Karpas-422 (cell line): Measurements from ENCODE around the gene EGFL7. TPM values are rescaled to one million over a fixed set of nuclear protein-coding genes. Genes with fewer than 3 reads are reported as not detected.

Experiments used
- DNase-seq: peaks from one replicate; pipeline ENCODE4 v3.0.0-alpha.2; 2015
- H2AFZ ChIP-seq: fragments of 200-600 bp; sonication (generic); 2 replicates; pipeline ENCODE4 v1.6.1; 2014; ENCODE audit warnings: antibody characterized with exemption, low read length, mixed read lengths
- H3K27ac ChIP-seq: fragments of 200-600 bp; sonication (generic); 2 replicates; pipeline ENCODE4 v1.5.1; 2014; ENCODE audit warnings: mild to moderate bottlenecking, low read length, moderate library complexity
- H3K27me3 ChIP-seq: fragments of 200-600 bp; sonication (generic); 2 replicates; pipeline ENCODE4 v1.6.1; 2014; ENCODE audit warnings: low read length, mixed read lengths
- H3K36me3 ChIP-seq: fragments of 200-600 bp; sonication (generic); 2 replicates; pipeline ENCODE4 v1.6.1; 2014; ENCODE audit warnings: low read length, mixed read lengths; ENCODE audit not compliant: insufficient read depth
- H3K4me1 ChIP-seq: fragments of 200-600 bp; sonication (generic); 2 replicates; pipeline ENCODE4 v1.6.1; 2014; ENCODE audit warnings: mild to moderate bottlenecking, low read length, mixed read lengths
- H3K4me2 ChIP-seq: fragments of 200-600 bp; sonication (generic); 2 replicates; pipeline ENCODE4 v1.6.1; 2014; ENCODE audit warnings: low read length, low read depth, mild to moderate bottlenecking; ENCODE audit not compliant: poor library complexity, severe bottlenecking
- H3K4me3 ChIP-seq: fragments of 200-600 bp; sonication (generic); 2 replicates; pipeline ENCODE4 v1.5.1; 2014; ENCODE audit warnings: mild to moderate bottlenecking, antibody characterized with exemption, low read length, mixed read lengths
- H3K79me2 ChIP-seq: fragments of 200-600 bp; sonication (generic); 2 replicates; pipeline ENCODE4 v1.6.1; 2014; ENCODE audit warnings: mild to moderate bottlenecking, low read length, mixed read lengths
- H3K9ac ChIP-seq: fragments of 200-600 bp; sonication (generic); 2 replicates; pipeline ENCODE4 v1.6.0; 2014; ENCODE audit warnings: low read length
- H3K9me2 ChIP-seq: fragments of 200-600 bp; sonication (generic), shearing (Covaris generic); replicated peaks from 2 replicates; pipeline ENCODE4 v1.6.0; 2014; ENCODE audit warnings: mild to moderate bottlenecking, low read length, moderate library complexity; ENCODE audit not compliant: insufficient read depth
- H3K9me3 ChIP-seq: fragments of 300-700, 200-600 bp; sonication (generic); 2 replicates; pipeline ENCODE4 v1.6.1; 2014; ENCODE audit warnings: low read length, mixed read lengths
- H4K20me1 ChIP-seq: fragments of 200-600 bp; sonication (generic); 2 replicates; pipeline ENCODE4 v1.6.1; 2014; ENCODE audit warnings: mild to moderate bottlenecking, antibody characterized with exemption, low read length, low read depth; ENCODE audit not compliant: insufficient read depth
- total RNA-seq: library from RNA; depleted of rRNA; stranded (reverse); fragments of >200 nt; shearing (Covaris generic); gene quantifications from 2 replicates; pipeline ENCODE4 v1.2.3, GENCODE V29; 2014; ENCODE audit warnings: low replicate concordance

Gene EGFL7
- total RNA-seq, 1 experiment from 2014 or later: not detected

- Histone ChIP-seq H3K27me3 (no peaks in the 10 kb centered on the region), H3K27ac (no peak overlapping the region), H3K4me1 (peaks cover 9% of the 10 kb centered on the region), H2AFZ (no peak overlapping the region), H3K36me3 (no peaks in the 10 kb centered on the region), H3K4me3 (no peak overlapping the region), H3K79me2 (no peaks in the 10 kb centered on the region), H3K4me2 (no peak overlapping the region), H3K9ac (no peak overlapping the region), H3K9me2 (no peaks in the 10 kb centered on the region), H3K9me3 (no peaks in the 10 kb centered on the region), H4K20me1 (0 out of 2 replicates have a peak, but pooled peaks cover 4% of the 10 kb centered on the region)
- DNase-seq: no peak
These were observed 39.5 kb upstream of the EGFL7 start for GRCh38 chr9:136623016-136623841.

- no peak overlapping the region for H2AFZ ChIP-seq
- no peaks in the 10 kb centered on the region for H3K27me3 ChIP-seq
- no peaks in the 10 kb centered on the region for H3K9me3 ChIP-seq
These were observed 38.9 kb upstream of the EGFL7 start for GRCh38 chr9:136623842-136624183.

GRCh38 chr9:136624184-136624951 is 38.3 kb upstream of the EGFL7 start:
- Histone ChIP-seq H3K27me3 (no peaks in the 10 kb centered on the region), H3K79me2 (no peaks in the 10 kb centered on the region), H3K36me3 (no peaks in the 10 kb centered on the region), H3K4me1 (no peaks in the 10 kb centered on the region), H3K4me2 (no peak overlapping the region), H3K4me3 (no peak overlapping the region), H3K9me2 (no peaks in the 10 kb centered on the region), H3K9ac (no peak overlapping the region), H3K27ac (no peak overlapping the region), H3K9me3 (no peaks in the 10 kb centered on the region), H4K20me1 (0 out of 2 replicates have a peak, but pooled peaks cover 4% of the 10 kb centered on the region), H2AFZ (no peak overlapping the region)
- no peak for DNase-seq

More at GRCh38 chr9:136623842-136624183, 38.9 kb upstream of the EGFL7 start:
- no peak for DNase-seq
- Histone ChIP-seq H3K9me2 (no peaks in the 10 kb centered on the region), H3K27ac (no peak overlapping the region), H3K4me1 (peaks cover 3% of the 10 kb centered on the region), H3K9ac (no peak overlapping the region), H4K20me1 (0 out of 2 replicates have a peak, but pooled peaks cover 4% of the 10 kb centered on the region), H3K4me2 (no peak overlapping the region), H3K4me3 (no peak overlapping the region), H3K79me2 (no peaks in the 10 kb centered on the region), H3K36me3 (no peaks in the 10 kb centered on the region)

GRCh38 chr9:136625101-136626065 is 37.3 kb upstream of the EGFL7 start:
- no peaks in the 10 kb centered on the region for H3K4me1 ChIP-seq
- no peak overlapping the region for H3K27ac ChIP-seq
- no peak overlapping the region for H3K4me3 ChIP-seq
- H3K9me2 ChIP-seq: no peaks in the 10 kb centered on the region
- H3K9me3 ChIP-seq: no peaks in the 10 kb centered on the region
- H3K9ac ChIP-seq: no peak overlapping the region
- no peak overlapping the region for H3K4me2 ChIP-seq
- no peaks in the 10 kb centered on the region for H3K79me2 ChIP-seq
- H4K20me1 ChIP-seq: 0 out of 2 replicates have a peak, but pooled peaks cover 4% of the 10 kb centered on the region
- H2AFZ ChIP-seq: no peak overlapping the region
- H3K36me3 ChIP-seq: no peaks in the 10 kb centered on the region
- H3K27me3 ChIP-seq: no peaks in the 10 kb centered on the region
- DNase-seq: no peak

- Histone ChIP-seq H3K4me2 (no peak overlapping the region), H2AFZ (no peak overlapping the region), H3K9me2 (no peaks in the 10 kb centered on the region), H4K20me1 (0 out of 2 replicates have a peak, but pooled peaks cover 4% of the 10 kb centered on the region), H3K4me1 (no peaks in the 10 kb centered on the region), H3K9me3 (no peaks in the 10 kb centered on the region), H3K27me3 (no peaks in the 10 kb centered on the region), H3K27ac (no peak overlapping the region), H3K4me3 (no peak overlapping the region), H3K9ac (no peak overlapping the region), H3K36me3 (no peaks in the 10 kb centered on the region), H3K79me2 (no peaks in the 10 kb centered on the region)
- DNase-seq: no peak
These were observed 36.5 kb upstream of the EGFL7 start for GRCh38 chr9:136626066-136626725.

GRCh38 chr9:136626740-136627642 is 35.7 kb upstream of the EGFL7 start:
- Histone ChIP-seq H3K4me1 (no peaks in the 10 kb centered on the region), H3K4me3 (no peak overlapping the region), H3K9ac (no peak overlapping the region), H3K79me2 (no peaks in the 10 kb centered on the region), H3K36me3 (no peaks in the 10 kb centered on the region), H3K27me3 (no peaks in the 10 kb centered on the region), H2AFZ (no peak overlapping the region), H4K20me1 (0 out of 2 replicates have a peak, but pooled peaks cover 4% of the 10 kb centered on the region), H3K27ac (no peak overlapping the region), H3K9me3 (no peaks in the 10 kb centered on the region), H3K4me2 (no peak overlapping the region), H3K9me2 (no peaks in the 10 kb centered on the region)
- no peak for DNase-seq

GRCh38 chr9:136627703-136628102 is 35.0 kb upstream of the EGFL7 start:
- Histone ChIP-seq H3K27ac (no peak overlapping the region), H3K4me3 (no peak overlapping the region), H3K4me1 (no peaks in the 10 kb centered on the region), H3K36me3 (no peaks in the 10 kb centered on the region), H4K20me1 (0 out of 2 replicates have a peak, but pooled peaks cover 4% of the 10 kb centered on the region), H2AFZ (no peak overlapping the region), H3K4me2 (no peak overlapping the region), H3K9me2 (no peaks in the 10 kb centered on the region), H3K9me3 (no peaks in the 10 kb centered on the region), H3K27me3 (no peaks in the 10 kb centered on the region), H3K79me2 (no peaks in the 10 kb centered on the region), H3K9ac (no peak overlapping the region)
- no peak for DNase-seq
